ENCODE measurements around the gene NUBP2.
A peak's percentile ranks its signal among the peaks of the same experiment; 100 is the strongest.

Gene NUBP2

GRCh38 chr16:1781254-1781653, 1.5 kb upstream of the NUBP2 start:
- peak overlapping the region; percentile 77 for H3K4me3 ChIP-seq (ENCODE audit: low read depth, low read length)
- TF ChIP-seq, protein P1, sequence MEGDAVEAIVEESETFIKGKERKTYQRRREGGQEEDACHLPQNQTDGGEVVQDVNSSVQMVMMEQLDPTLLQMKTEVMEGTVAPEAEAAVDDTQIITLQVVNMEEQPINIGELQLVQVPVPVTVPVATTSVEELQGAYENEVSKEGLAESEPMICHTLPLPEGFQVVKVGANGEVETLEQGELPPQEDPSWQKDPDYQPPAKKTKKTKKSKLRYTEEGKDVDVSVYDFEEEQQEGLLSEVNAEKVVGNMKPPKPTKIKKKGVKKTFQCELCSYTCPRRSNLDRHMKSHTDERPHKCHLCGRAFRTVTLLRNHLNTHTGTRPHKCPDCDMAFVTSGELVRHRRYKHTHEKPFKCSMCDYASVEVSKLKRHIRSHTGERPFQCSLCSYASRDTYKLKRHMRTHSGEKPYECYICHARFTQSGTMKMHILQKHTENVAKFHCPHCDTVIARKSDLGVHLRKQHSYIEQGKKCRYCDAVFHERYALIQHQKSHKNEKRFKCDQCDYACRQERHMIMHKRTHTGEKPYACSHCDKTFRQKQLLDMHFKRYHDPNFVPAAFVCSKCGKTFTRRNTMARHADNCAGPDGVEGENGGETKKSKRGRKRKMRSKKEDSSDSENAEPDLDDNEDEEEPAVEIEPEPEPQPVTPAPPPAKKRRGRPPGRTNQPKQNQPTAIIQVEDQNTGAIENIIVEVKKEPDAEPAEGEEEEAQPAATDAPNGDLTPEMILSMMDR (IDR thresholded peaks at IDR 0.05; ENCODE audit: borderline replicate concordance, insufficient read depth, low read depth, low read length), result no peak

DNA sequence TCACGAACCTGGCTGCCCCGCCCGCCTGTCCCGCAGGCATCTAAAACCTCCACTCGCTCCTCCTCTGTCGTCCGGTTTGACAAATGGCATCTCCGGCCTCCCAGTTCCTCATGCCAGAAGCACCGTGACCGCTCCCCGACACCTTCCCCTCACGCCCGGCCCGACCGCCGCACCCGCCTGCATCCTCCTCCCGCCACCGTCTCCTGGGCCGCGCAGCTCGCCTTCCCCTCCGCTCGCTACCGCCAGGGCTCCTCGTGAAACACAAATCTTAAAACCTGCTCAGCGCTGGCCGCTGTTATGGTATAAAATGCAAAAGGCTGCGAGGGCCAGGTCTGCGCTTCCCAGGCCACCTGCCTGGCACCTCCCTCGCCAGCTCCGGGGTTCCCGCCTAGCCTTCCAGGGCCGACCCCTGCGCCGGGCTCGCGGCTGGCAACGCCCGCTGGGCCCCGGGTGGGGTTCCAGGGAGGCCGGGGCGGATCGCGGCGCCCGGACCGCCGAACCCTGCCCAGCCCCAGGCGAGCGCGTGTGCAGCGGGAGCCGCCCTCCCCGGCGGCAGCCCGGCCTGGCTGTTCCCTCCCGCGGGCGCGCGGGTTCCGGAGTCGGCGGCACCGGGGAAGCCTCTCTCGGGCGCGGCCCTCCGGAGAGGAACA, 877 bp upstream of the NUBP2 start:
- TF ChIP-seq, protein P1 (IDR thresholded peaks at IDR 0.05; ENCODE audit: borderline replicate concordance, insufficient read depth, low read depth, low read length), result peak; percentile 15; the same call in 1 of the 2 replicates
- peak overlapping the region; percentile 77 for H3K4me3 ChIP-seq (ENCODE audit: low read depth, low read length)

DNA sequence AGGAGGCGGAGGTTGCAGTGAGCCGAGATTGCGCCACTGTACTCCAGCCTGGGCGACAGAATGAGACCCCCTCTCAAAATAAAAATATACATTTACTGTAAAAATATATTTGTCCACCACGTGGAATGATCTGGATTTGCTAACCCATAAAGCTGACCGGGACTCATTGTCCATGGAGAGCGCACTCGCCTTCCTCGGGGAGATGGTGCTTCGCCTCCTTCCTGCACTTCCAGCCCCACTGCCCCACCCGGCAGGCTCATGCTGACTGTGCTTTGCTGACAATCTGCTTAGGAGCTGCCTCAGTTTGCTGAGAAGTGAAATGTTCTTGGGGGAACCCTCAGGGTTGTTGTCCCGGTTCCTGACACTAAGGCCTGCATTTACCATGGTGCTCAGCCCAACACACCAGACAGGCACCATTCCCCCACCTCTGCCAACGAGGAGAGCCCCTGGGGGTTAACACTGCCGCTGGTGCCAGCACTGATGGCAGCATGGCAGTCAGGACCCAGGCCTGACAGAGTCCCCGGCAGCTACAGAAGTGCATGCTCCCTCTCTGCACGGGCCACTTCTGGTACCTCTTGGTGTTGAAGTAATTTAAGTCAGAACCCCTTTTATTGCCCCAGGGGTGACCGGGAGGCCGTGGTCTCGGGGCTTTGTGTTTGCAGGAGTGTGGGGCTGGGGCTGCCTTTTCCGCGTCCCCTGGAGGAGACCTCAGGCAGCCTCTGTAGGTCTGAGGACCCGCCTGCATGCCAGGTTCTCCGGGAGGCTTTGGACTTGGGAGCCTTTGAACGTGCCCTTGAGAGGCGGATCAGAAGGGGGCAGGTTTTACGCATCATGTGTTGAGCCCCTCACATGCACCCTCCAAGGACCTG, 2.5 kb downstream of the NUBP2 start:
- TF ChIP-seq, protein P1 (IDR thresholded peaks at IDR 0.05; ENCODE audit: borderline replicate concordance, insufficient read depth, low read depth, low read length), result no peak
- H3K4me3 ChIP-seq (ENCODE audit: low read depth, low read length), result no peak overlapping the region

DNA sequence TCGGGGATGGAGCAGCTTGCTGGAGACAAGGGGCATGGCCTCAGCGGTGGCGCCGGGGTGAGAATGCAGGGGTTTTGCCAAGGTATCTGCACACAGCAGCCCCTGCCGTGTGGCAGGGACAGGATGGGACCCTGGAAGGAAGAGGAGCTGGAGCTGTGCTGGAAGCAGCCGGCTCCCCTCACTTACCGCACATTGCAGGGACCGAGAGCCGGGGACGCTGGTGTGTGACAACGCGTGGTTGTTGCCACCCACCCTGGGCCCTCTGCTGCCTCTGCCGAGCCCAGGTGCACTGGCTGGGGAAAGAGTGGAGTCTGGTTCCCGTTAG, 3.0 kb downstream of the NUBP2 start:
- TF ChIP-seq, protein P1 (IDR thresholded peaks at IDR 0.05; ENCODE audit: borderline replicate concordance, insufficient read depth, low read depth, low read length), result no peak

DNA sequence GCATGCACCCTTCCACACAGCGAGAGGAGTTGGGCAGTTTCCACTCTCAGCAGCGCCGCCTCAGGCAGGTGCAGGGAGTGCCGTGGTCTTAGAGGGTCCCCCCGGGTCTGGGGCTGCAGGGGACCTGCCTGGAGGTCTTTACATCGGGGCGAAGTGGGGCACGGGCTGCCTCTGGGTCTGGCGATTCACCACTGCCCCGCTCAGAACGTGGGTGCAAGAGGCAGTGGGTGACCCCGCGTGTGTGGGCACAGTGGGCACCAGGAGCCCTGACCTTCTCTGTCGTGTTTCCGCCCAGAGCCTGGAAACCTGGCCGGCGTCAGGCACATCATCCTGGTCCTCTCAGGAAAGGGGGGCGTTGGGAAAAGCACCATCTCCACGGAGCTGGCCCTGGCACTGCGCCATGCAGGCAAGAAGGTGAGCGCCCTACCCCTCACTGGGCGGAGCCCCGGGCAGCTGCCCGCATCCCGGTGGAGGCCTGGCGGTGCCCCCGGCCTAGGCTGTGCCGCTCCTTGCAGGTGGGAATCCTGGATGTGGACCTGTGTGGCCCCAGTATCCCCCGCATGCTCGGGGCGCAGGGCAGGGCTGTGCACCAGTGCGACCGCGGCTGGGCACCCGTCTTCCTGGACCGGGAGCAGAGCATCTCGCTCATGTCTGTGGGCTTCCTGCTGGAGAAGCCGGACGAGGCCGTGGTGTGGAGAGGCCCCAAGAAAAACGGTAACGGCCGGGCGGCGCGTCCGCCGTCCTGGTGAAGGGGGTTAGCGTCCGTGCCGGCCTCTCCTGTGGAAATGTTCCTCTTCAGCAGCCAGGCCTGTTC, 3.7 kb downstream of the NUBP2 start:
- TF ChIP-seq, protein P1 (IDR thresholded peaks at IDR 0.05; ENCODE audit: borderline replicate concordance, insufficient read depth, low read depth, low read length), result no peak
- no peak overlapping the region for H3K4me3 ChIP-seq (ENCODE audit: low read depth, low read length)

More for the DNA sequence above, 3.0 kb downstream of the NUBP2 start:
- no peak overlapping the region for H3K4me3 ChIP-seq (ENCODE audit: low read depth, low read length)

- TF ChIP-seq, protein P1 (IDR thresholded peaks at IDR 0.05; ENCODE audit: borderline replicate concordance, insufficient read depth, low read depth, low read length), result no peak
- H3K4me3 ChIP-seq (ENCODE audit: low read depth, low read length), result no peak overlapping the region
These were observed 4.2 kb downstream of the NUBP2 start for GRCh38 chr16:1787056-1787321.

Measured in GM12875 (cell line).